Umbilical cord (tissue), 2 donors: ENCODE results near the gene SPDYE2B. TPM values are rescaled to one million over a fixed set of nuclear protein-coding genes. Genes with fewer than 3 reads are reported as not detected.
"Not testable (repeated sequence)": the region's sequence is repeated elsewhere in the genome, so short reads cannot be mapped to it uniquely, and the experiment has no call there.

Experiments
- DNase-seq: peaks from one replicate; pipeline ENCODE4 v3.0.0-alpha.2; 2015; ENCODE audit warnings: low spot score
- total RNA-seq: library from RNA; depleted of rRNA; stranded (reverse); fragments of >200 nt; gene quantifications from one replicate; pipeline ENCODE4 v1.2.3, GENCODE V29; 2014; ENCODE audit warnings: low replicate concordance; ENCODE audit not compliant: insufficient read depth

The SPDYE2B gene, protein sequence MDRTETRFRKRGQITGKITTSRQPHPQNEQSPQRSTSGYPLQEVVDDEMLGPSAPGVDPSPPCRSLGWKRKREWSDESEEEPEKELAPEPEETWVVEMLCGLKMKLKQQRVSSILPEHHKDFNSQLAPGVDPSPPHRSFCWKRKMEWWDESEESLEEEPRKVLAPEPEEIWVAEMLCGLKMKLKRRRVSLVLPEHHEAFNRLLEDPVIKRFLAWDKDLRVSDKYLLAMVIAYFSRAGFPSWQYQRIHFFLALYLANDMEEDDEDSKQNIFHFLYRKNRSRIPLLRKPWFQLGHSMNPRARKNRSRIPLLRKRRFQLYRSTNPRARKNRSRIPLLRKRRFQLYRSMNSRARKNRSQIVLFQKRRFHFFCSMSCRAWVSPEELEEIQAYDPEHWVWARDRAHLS
- total RNA-seq = 2.6 TPM

DNA sequence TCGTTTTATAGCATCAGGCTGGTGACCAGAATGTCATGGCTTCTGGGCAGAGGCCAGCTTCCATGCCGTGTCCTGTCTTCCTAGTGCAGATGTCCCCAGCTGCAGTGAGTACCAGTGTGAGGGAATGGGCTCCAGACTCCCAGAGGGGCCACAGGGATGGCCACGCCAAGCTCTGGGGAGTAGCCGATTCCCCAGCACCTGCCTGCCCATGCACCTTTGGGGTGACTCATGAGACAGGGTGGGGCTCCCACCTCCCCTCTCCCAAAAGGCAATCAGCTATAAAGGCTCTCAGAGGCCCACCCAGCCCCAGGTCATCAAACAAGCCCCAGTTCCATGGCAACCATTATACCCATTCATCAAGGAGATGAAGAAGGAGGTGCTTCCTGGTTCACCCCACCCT is at the start of gene SPDYE2B:
Gene SPDYE2B, plus strand, starts transcription at position 396 of the 400 bp plus-strand sequence. CDS start 2,030 bp downstream, outside the sequence.
- not testable (repeated sequence) for DNase-seq

DNA sequence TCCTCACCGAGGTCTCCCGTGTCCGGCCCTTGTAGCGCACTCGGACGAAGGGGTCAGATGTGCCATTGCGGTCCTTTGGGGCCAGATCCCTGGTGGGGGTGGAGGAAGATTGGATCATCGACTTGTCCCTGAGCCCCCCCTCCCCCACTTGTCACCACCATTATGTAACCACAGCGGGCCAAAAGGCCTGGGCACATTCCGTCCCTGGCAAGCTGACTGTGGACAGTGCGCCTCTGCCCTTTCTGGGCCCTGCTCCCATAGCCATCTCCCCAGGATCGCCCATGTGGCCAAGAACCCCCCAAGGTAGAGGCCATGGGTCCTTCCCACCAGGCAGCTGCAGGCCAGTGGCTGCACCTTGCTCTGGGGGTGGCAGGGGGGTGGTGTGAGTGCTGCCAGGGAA is 47.8 kb upstream of the SPDYE2B start:
- DNase-seq = not testable (repeated sequence)

DNA sequence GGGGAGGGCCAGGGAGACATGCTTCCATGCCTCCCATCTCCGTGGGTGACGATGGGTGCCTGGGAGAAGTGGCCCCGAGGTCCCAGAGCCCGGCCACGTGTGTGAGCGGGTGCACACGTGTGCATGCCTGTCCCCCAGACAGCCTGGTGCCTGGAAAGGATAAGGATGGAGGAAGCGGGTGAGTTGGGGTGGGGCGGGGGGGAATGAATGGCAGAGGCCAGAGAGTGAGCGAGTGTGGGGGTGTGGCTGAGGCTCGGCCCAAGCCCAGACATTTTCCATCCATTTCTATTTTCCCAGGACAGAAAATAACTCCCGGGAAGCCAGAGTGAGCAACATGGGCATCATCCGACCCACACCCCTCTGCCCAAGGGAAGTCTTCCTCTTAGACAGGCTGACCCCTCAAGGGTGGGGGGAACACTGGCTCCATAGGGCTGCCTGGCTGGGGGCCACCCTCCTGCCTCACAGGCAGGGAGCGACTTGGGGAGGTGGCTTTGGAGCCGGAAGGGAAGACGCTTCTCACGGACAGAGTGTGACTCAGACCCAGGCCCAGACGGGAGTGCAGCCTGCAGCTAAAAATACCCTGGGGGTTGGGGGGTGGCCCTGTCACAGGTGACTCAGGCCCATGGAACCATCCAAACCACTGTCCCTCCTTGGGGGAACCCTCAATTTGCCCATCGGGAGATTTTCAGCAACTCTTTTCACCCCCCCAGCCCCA is 45.5 kb upstream of the SPDYE2B start:
- not testable (repeated sequence) for DNase-seq

DNA sequence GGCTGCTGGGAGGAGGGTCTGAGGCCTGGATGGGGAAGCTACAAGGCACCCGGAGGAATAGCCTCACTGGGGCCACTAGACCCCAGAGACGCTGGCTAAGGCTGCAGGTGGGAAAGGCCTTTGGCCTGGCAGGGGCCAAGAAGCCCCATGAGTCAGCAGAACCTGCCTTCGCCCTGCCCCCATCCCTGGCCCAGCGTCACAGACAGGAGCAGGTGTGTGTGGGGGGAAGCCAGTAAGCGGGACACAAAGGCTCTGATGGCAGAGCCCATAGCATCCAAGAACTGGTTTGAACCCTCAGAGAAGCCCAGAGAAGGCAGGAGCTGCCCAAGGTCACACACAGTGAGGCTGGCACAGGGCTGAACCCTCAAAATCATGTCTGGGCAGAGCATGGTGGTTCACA is 43.3 kb upstream of the SPDYE2B start:
- not testable (repeated sequence) for DNase-seq

DNA sequence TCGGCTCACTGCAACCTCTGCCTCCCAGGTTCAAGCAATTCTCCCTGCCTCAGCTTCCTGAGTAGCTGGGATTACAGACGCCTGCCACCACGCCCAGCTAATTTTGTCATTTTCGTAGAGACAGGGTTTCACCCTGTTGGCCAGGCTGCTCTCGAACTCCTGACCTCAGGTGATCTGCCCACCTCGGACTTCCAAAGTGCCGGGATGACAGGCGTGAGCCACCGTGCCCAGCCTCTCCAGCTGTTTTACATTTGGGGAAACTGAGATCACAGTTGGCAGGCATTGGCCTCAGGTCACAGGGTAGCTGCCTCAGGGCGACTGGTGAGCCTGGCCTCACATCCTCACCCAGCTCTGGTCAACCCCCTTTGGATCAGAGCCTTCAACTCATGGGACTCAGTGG is 40.4 kb upstream of the SPDYE2B start:
- DNase-seq = not testable (repeated sequence)

DNA sequence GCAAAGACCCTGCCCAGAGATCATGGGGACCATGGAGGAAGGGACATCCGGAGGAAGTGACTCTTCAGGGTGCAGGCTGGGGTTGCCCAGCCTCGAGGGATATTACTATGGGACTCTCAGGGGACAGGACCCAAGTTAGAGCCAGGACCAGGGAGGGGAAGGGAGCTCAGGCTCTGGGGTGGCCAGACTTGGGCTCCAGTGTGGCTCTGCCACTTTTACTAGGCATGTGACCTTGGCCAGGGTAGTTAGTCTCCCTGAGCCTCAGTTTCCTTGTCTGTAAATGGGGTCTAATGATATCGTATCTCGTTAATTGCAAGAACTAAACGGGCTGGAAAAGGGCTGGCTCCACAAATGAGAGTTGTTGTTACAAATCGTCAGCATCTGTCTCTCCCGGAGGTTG is 39.7 kb upstream of the SPDYE2B start:
- DNase-seq = not testable (repeated sequence)

DNA sequence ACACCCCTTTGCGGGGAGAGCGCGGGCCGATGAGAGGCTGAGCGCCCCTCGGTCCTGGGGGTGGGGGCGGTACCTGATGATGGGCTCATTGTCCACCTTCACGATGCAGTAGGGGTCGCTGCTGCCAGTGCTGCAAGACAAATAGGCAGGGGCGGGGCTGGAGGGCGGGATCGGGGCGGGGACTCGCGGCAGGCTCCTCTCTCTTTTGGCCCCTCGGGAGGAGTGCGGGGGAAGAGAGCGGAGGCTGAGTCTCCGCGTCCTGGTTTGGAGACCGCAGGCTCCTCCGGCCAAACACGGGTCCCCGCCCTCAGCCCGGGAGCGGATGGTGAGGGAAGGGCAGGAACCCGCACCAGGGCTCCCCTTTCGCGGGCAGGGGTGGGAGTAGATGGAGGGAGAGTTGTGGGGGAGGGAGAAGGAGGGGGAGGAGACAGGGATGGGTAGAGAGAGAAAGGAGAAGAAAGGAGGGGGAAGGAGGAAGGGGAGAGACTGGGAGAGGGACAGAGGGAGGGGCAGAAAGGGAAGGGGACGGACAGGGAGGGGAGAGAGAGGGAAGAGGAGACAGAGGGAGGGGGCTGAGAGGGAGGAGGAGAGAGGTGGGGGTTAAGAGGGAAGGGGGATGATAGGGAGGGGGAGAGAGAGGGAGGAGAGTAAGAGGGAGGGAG is 39.0 kb upstream of the SPDYE2B start:
- not testable (repeated sequence) for DNase-seq

DNA sequence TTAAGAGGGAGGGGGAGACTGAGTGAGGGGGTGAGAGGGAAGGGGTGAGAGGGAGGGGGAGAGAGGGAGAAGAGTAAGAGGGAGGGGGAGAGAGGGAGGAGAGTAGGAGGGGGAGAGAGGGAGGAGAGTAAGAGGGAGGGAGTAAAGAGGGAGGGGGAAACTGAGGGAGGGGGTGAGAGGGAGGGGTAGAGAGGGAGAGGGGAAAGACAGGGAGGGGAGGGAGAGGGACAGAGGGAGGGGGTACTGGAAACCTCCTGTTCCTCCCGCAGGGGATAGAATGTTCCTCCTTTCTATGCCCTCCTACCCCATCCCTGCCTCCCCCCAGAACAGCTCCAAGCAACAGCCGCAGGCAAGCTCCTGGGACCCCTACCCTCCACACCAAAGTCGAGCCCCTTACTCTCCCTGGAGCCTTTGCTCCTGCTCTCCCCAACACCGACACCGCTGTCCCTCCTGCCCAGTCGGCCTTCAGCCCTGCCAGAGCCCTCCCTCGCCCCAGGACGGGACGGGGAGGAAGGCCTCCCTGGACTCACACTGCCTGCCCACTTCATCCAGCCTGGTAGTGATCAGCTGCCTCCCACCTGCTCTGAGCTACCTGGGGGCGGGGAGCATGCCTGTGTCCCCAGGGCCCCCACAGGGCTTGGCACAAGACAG is 38.3 kb upstream of the SPDYE2B start:
- not testable (repeated sequence) for DNase-seq

DNA sequence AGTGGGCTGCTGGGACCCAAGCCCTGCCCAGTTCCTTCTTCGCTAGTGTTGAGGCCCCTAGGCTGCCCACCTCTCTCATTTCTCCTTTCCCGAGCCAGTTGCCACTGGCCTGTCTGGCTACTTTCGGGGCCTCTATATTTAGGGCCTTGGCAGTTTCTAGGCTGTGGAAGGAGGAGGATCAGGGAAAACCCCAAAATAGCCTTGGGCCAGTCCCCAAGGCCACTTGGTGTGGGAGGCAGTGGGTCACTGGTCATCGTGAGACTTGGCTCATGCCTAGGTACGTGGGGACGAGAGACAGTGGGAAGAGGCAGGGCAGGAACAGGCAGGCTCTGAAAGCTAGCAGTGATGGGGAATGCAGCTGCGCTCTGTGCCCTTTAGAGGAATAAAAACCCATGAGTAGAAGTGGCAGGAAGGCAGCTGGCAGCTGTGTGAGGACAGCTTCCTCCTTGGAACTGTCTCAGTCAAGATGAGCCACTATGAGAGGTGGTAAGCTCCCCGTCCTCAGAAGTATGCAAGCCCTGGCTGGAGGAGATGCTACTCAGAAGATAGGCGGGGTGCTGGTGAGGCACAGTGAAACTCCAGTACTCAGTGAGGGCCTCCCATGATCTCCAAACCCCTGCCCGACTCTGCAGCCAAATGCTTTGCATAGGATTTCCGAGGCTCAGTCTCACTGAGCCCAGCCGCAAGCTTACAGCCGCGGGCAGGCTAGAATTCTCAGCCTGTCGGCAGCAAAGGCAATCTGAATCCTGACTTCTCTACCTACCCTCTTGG is 36.4 kb upstream of the SPDYE2B start:
- not testable (repeated sequence) for DNase-seq

DNA sequence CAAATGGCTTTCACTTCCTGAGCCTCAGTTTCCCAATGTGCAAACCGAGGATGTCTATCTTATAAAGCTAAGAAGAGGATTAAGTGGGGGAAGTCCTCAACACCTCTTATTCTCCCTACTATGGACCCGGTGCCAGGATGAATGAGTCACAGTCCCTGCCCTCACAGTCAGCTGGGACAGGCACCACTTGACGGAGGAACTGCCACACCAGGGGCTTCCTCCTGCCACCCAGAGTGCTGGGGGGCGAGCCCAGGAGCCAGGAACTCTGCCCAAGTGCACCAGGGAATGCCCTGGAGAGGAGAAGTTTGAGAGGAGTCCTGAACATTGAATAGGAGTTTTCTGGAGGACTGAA is 35.8 kb upstream of the SPDYE2B start:
- not testable (repeated sequence) for DNase-seq

DNA sequence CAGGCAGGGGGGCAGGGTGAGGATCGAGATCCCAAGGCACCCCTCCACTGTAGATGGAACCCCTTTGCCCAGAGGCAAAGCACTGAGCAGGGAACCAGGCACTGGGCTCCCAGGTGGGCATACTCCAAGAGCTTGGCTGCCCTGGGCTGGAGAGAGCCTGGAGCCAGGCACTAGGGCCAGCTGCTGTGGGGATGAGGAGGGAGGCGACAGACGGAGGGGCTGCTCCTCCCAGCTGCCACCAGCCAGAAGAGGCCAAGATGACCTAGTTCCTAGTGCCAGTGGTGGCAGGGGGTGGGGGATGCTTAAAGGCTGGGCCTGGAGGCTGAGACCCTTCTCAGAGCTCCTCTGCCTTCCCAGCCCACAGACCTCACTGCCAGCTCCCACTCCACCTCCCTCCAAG is 35.2 kb upstream of the SPDYE2B start:
- not testable (repeated sequence) for DNase-seq

DNA sequence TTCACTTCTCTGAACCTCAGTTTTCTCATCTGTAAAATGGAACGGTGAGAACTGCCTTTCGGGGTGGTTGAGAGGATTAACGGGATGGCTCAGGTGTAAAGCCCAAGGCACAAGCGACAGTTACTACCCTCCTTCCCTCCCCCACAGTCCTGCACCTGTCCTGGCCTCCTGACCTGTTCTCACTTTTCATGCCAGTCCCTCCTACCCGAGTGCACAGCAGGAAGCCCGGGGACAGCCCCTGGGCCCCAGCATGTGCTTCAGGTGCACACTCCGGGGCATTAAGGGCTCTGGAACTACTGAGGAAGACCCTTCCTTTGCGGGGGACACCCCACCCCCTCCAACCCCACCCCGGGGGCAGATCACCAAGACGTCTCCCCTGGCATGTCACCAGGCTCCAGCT is 34.2 kb upstream of the SPDYE2B start:
- DNase-seq = not testable (repeated sequence)

DNA sequence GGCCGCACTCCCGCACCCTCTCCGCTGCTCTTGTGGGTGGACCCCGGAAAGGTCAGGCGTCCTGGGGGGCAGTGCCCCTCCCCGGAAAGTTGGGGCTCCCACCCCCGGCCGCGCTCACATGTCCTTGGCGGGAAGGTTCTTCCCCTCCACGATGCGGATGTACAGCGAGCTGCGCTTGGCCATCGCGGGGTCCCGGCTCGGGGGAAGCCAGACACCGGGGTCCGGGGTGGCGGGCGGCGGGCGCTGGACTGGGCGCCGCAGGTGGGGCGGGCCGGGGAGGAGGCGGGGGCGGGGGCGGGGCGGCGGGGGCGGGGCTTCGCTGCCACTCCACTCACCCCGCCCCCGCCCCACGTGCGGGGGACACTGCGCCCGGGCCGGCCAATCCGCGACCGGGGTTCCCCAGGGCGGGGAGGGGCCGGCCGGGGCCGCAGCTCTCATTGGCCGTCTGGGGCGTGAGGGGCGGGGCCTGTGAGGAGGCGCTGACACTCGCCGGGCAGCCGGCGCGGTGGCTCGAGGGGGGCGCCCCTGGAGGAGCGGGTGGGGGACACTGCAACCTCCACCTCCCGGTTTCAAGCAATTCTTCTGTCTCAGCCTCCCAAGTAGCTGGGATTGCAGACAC is 33.5 kb upstream of the SPDYE2B start, which contains the start of gene RASA4:
Gene RASA4, minus strand, starts transcription at position 250 of the 619 bp plus-strand sequence. Its CDS starts 67 bp downstream, at position 183.
- DNase-seq = peak; percentile 13

DNA sequence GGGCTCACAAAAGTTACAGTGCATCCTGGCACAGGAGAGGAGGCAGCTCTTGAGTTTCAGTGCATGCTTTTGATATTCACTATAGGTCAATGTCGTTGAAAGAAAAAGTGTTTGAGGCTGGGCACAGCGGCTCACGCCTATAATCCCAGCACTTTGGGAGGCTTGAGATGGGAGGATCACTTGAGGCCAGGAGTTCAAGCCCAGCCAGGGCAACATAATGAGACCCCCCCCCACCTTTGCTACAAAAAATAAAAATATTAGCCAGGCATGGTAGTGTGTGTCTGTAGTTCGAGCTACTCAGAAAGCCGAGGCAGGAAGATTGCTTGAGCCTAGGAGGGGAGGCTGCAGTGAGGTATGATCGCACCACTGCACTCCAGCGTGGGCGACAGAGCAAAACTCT is 32.0 kb upstream of the SPDYE2B start:
- DNase-seq = peak; percentile 1

DNA sequence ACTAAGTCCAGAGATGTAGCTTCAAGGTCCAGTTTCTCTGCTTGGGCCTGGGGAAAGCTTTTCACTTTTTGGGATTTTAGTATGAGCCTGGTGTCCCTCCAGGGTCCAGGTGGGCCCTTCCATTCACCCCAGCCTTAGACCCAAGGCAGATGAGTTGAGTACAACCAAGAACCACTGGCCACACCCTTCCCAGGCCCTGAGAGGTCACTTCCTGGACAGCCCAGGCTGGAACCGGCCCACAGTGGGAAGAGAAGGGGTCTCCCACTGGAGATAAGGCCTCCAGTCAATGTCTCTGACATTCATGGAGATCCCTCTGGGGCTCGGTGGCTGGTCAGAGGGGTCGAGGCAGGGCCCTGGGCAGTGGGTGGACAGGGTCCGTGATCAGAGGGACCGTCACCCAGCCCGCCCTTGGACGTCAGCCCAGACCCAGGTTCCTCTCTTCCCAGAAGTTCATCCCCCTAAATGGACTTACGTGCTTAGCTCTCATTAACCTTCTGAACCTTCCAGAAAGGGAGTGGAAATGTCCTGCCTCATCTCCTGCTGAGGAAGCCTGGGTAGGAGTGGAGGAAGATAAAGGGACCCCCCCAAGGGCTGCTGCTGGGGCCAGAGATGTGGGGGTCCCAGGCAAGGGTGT is 22.7 kb upstream of the SPDYE2B start:
- not testable (repeated sequence) for DNase-seq

DNA sequence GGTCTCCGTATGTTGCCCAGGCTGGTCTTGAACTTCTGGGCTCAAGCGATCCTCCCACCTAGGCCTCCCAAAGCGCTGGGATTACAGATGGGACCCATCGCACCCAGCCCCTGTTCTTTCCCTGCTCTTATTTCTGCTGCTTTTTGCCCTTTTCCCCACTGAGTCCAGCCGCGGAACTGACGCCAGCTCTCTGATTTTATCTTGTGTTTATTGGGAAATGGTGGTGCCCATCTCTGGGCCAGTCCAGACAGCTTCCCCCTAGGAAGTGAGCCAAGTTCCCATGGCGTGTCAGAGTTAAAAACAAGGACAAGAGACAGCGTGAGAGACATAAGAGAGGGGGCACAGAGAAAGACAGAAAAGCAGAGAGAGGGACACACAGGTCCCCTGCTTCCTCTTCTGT is 19.5 kb upstream of the SPDYE2B start:
- DNase-seq = not testable (repeated sequence)

DNA sequence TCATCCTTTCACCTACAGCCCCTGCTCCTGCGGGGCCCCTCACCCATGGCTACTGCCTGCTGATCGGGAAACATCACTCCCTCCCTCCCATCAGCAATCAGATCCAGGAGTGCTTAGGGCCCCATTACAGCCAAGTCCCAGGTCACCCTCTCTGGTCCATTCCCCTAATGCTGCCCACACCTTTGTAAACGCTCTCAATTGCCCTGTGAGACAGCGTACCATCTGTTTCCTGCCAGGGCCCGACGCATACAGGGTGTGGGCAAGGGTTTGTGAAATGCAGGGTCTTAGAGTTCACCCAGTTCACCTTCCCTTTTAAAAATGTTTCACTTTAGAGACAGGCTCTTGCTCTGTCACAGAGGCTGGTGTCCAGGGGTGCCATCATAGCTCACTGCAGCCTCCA is 15.8 kb upstream of the SPDYE2B start:
- not testable (repeated sequence) for DNase-seq

DNA sequence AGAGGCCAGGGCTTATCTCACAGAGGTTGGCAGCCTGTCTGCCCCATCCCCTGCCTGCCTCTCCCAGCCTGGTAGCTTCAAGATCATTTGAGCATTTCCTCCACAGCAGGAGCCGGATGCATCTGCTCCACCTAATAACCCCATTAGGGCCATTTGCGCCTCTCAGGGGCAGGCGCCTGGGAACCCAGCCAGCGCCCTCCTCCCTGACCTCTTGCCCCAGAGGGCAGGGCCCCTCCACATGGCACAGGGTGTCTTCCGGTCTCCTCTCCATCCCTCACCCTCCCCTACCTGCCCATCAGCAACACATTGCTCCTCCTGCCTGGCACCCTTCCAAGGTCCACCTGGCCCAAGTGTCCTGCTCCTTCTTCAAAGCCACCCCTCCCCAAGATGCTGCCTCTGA is 14.8 kb upstream of the SPDYE2B start:
- DNase-seq = not testable (repeated sequence)

DNA sequence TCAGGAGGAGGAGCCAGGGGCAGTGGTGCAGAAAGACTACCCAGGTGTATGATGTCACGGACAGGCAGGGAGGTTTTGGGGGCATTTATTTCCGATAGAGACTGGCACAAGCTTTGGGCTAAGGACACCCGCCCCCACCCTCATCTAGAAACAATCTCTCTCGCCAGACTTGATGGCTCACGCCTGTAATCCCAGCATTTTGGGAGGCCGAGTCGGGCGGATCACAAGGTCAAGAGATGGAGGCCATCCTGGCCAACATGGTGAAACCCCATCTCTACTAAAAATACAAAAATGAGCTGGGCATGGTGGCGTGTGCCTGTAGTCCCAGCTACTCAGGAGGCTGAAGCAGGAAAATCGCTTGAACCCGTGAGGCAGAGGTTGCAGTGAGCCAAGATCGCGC is 13.2 kb upstream of the SPDYE2B start:
- DNase-seq = not testable (repeated sequence)

DNA sequence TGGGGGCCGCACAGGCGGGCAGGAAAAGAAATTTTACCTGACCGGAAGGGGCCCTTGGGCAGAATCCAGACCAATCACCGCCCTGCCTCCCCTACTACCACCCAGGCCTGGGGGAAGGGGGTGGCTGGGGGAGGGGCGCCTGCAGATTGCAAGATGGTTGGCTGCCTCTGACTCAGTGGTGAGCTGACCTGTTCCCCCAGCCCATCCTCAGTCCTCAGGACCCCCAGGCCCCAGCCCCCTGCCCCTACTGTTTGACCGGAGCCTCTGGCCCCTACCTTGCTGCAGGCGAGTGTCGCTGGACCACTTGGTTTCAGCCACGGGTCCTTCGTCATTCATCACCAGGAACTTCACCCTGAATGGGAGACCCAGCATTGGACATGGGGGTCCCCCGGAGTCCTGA is 11.3 kb upstream of the SPDYE2B start:
- peak; percentile 0 for DNase-seq
